CD14-positive monocyte (primary cell): ENCODE measurements around the gene MPP2. TPM values are rescaled to one million over a fixed set of nuclear protein-coding genes. Genes with fewer than 3 reads are reported as not detected.

Experiments used
- DNase-seq, 3 donors: peaks; one replicate each; pipeline ENCODE4 v3.0.0-alpha.2; 2011 to 2022
- H2AFZ ChIP-seq: 2 replicates; pipeline ENCODE4 v1.6.0; 2012; ENCODE audit warnings: mild to moderate bottlenecking, low read depth, low read length, inconsistent platforms; ENCODE audit not compliant: insufficient read depth, poor library complexity, severe bottlenecking
- H3K27ac ChIP-seq, 2 donors: 1 replicate in 1 of 2; 2 replicates in 1 of 2; pipeline ENCODE4 v1.5.1; 2012 to 2013; ENCODE audit warnings: low read length in 2 of 2, control low read depth in 1 of 2, inconsistent platforms in 1 of 2, low read depth in 1 of 2, mild to moderate bottlenecking in 1 of 2
- H3K27me3 ChIP-seq, 2 donors: one replicate each; pipeline versions ENCODE4 v1.6.0 to v1.6.1; 2011 to 2013; ENCODE audit warnings: low read length in 2 of 2; ENCODE audit not compliant: control insufficient read depth in 2 of 2, insufficient read depth in 2 of 2
- H3K36me3 ChIP-seq, 2 donors: replicated peaks in 1 of 2; 1 replicate in 1 of 2; 2 replicates in 1 of 2; pipeline versions ENCODE4 v1.5.1 to v1.6.1; 2012 to 2013; ENCODE audit warnings: low read length in 2 of 2, control low read depth in 1 of 2, inconsistent platforms in 1 of 2, mild to moderate bottlenecking in 1 of 2; ENCODE audit not compliant: insufficient read depth in 2 of 2, control insufficient read depth in 1 of 2
- H3K4me1 ChIP-seq, 2 donors: 1 replicate in 1 of 2; 2 replicates in 1 of 2; pipeline versions ENCODE4 v1.5.1 to v1.6.1; 2012 to 2013; ENCODE audit warnings: low read length in 2 of 2, control low read depth in 1 of 2, inconsistent platforms in 1 of 2, mild to moderate bottlenecking in 1 of 2, moderate library complexity in 1 of 2; ENCODE audit not compliant: insufficient read depth in 2 of 2, control insufficient read depth in 1 of 2
- H3K4me2 ChIP-seq: replicated peaks from 2 replicates; pipeline ENCODE3; 2012; ENCODE audit warnings: low read length, moderate library complexity, mild to moderate bottlenecking; ENCODE audit not compliant: poor library complexity, severe bottlenecking; ENCODE audit errors: extremely low read depth
- H3K4me3 ChIP-seq, 3 experiments: fragments of 200-600 bp in 1 of 3; sonication (generic) in 1 of 3; replicated peaks in 1 of 3; 1 replicate in 2 of 3; 2 replicates in 1 of 3; pipeline ENCODE4 v1.5.1; 2011 to 2013; ENCODE audit warnings: low read length in 3 of 3, mild to moderate bottlenecking in 3 of 3, control low read depth in 2 of 3, low read depth in 2 of 3, inconsistent platforms in 1 of 3, moderate library complexity in 1 of 3
- H3K79me2 ChIP-seq: 2 replicates; pipeline ENCODE4 v1.6.0; 2012; ENCODE audit warnings: mild to moderate bottlenecking, control low read depth, inconsistent platforms, low read length, moderate library complexity; ENCODE audit not compliant: insufficient read depth
- H3K9ac ChIP-seq: 2 replicates; pipeline ENCODE4 v1.6.0; 2017; ENCODE audit warnings: low read length, mild to moderate bottlenecking; ENCODE audit not compliant: insufficient read depth, poor library complexity, severe bottlenecking
- H3K9me3 ChIP-seq, 2 donors: replicated peaks in 1 of 2; 1 replicate in 1 of 2; 2 replicates in 1 of 2; pipeline versions ENCODE4 v1.5.1 to v1.6.1; 2012 to 2013; ENCODE audit warnings: low read length in 2 of 2, control low read depth in 1 of 2; ENCODE audit not compliant: control insufficient read depth in 1 of 2, insufficient read depth in 1 of 2
- H4K20me1 ChIP-seq: 2 replicates; pipeline ENCODE4 v1.6.0; 2012; ENCODE audit warnings: mild to moderate bottlenecking, low read length, control low read depth, moderate library complexity; ENCODE audit not compliant: insufficient read depth
- H3K27ac Mint-ChIP-seq, 7 donors: one replicate each; pipeline ENCODE4 v1.8.0; 2020; ENCODE audit warnings: mild to moderate bottlenecking in 7 of 7, mixed read lengths in 7 of 7, moderate library complexity in 6 of 7, inconsistent platforms in 2 of 7
- H3K27me3 Mint-ChIP-seq, 3 donors: one replicate each; pipeline ENCODE4 v1.8.0; 2021 to 2022; ENCODE audit warnings: low read depth in 3 of 3, mild to moderate bottlenecking in 3 of 3, mixed read lengths in 3 of 3, moderate library complexity in 3 of 3, inconsistent platforms in 1 of 3
- H3K36me3 Mint-ChIP-seq, 2 donors: one replicate each; pipeline ENCODE4 v1.8.0; 2020; ENCODE audit warnings: mixed read lengths in 2 of 2, inconsistent platforms in 1 of 2, mild to moderate bottlenecking in 1 of 2
- H3K4me1 Mint-ChIP-seq: one replicate; pipeline ENCODE4 v1.8.0; 2020; ENCODE audit warnings: mild to moderate bottlenecking, mixed read lengths
- H3K4me3 Mint-ChIP-seq, 2 donors: one replicate each; pipeline ENCODE4 v1.8.0; 2020; ENCODE audit warnings: mild to moderate bottlenecking in 2 of 2, mixed read lengths in 2 of 2, moderate library complexity in 1 of 2
- H3K9me3 Mint-ChIP-seq, 7 donors: one replicate each; pipeline ENCODE4 v1.8.0; 2020 to 2022; ENCODE audit warnings: mixed read lengths in 7 of 7, mild to moderate bottlenecking in 6 of 7, moderate library complexity in 6 of 7, inconsistent platforms in 2 of 7
- WGBS: methylation state at CpG from one replicate; pipeline ENCODE4 v1.1.5; 2013; ENCODE audit warnings: missing lambda C conversion rate; ENCODE audit not compliant: insufficient coverage; 5-methylcytosine and 5-hydroxymethylcytosine counted together
- intact Hi-C, 2 donors: fragments of 100-400 bp; cut with micrococcal nuclease; formaldehyde crosslinking; loops; one replicate each; pipeline versions ENCODE4 v1.15.0 to v1.15.1; 2023
- polyA plus RNA-seq, 3 donors: library from polyadenylated mRNA; depleted of rRNA in 1 of 3; unstranded in 2 of 3; stranded (reverse) in 1 of 3; fragments of 300-500 nt in 2 of 3; fragments of >200 nt in 1 of 3; fragmentation: Illumina TruSeq in 2 of 3; gene quantifications; 1 replicate in 2 of 3; 2 replicates in 1 of 3; pipeline ENCODE4 v1.2.3, GENCODE V29; 2012 to 2021
- TF ChIP-seq, protein P1 (sequence below): fragments of 200-600 bp; IDR thresholded peaks from one replicate; pipeline ENCODE4 v1.8.0; 2022; ENCODE audit warnings: antibody characterized with exemption, mild to moderate bottlenecking

The MPP2 gene
- polyA plus RNA-seq, 3 donors = not detected

GRCh38 chr17:43927060-43927864, 19.9 kb upstream of the MPP2 start:
- no peak overlapping the region for H3K9ac ChIP-seq
- H2AFZ ChIP-seq = no peak overlapping the region
- H3K79me2 ChIP-seq = no peaks in the 10 kb centered on the region
- H3K4me2 ChIP-seq = peak overlapping the region; percentile 30
- WGBS = 6% methylated on average over 26 of the region's 42 CpGs
- DNase-seq = no peak
- H3K36me3 Mint-ChIP-seq = peaks cover 2 to 6% of the 10 kb centered on the region in 2 donors
- H3K4me1 ChIP-seq = peaks cover 7 to 15% of the 10 kb centered on the region in 2 donors
- H4K20me1 ChIP-seq = no peaks in the 10 kb centered on the region
- peak overlapping the region; percentile 57 to 88 for H3K4me3 Mint-ChIP-seq
- peaks cover 14% of the 10 kb centered on the region for H3K4me1 Mint-ChIP-seq
- H3K27ac ChIP-seq = no peak overlapping the region
- no peaks in the 10 kb centered on the region for H3K36me3 ChIP-seq
- H3K27me3 Mint-ChIP-seq = peaks cover 37 to 73% (median 47%) of the 10 kb centered on the region in 3 donors
- no peak overlapping the region for H3K27ac Mint-ChIP-seq
- intact Hi-C loops = no loop called here
- TF ChIP-seq, protein P1, sequence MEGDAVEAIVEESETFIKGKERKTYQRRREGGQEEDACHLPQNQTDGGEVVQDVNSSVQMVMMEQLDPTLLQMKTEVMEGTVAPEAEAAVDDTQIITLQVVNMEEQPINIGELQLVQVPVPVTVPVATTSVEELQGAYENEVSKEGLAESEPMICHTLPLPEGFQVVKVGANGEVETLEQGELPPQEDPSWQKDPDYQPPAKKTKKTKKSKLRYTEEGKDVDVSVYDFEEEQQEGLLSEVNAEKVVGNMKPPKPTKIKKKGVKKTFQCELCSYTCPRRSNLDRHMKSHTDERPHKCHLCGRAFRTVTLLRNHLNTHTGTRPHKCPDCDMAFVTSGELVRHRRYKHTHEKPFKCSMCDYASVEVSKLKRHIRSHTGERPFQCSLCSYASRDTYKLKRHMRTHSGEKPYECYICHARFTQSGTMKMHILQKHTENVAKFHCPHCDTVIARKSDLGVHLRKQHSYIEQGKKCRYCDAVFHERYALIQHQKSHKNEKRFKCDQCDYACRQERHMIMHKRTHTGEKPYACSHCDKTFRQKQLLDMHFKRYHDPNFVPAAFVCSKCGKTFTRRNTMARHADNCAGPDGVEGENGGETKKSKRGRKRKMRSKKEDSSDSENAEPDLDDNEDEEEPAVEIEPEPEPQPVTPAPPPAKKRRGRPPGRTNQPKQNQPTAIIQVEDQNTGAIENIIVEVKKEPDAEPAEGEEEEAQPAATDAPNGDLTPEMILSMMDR = no peak
- H3K9me3 ChIP-seq = peaks cover 0 to 5% of the 10 kb centered on the region in 2 donors
- H3K9me3 Mint-ChIP-seq = peaks cover 0 to 13% (median 5%) of the 10 kb centered on the region in 7 donors
- peaks cover 25 to 50% of the 10 kb centered on the region in 2 donors for H3K27me3 ChIP-seq
- peak overlapping the region in 1 of 3 experiments; percentile 36 for H3K4me3 ChIP-seq

GRCh38 chr17:43924558-43924957, 17.2 kb upstream of the MPP2 start:
- H3K9me3 Mint-ChIP-seq = peaks cover 0 to 15% (median 5%) of the 10 kb centered on the region in 7 donors
- Histone ChIP-seq H3K4me2 (no peak overlapping the region), H3K79me2 (no peaks in the 10 kb centered on the region), H3K9me3 (peaks cover 0 to 5% of the 10 kb centered on the region in 2 donors), H3K27me3 (peaks cover 25 to 47% of the 10 kb centered on the region in 2 donors), H3K27ac (no peak overlapping the region), H2AFZ (no peak overlapping the region), H3K9ac (no peak overlapping the region), H4K20me1 (no peaks in the 10 kb centered on the region), H3K4me1 (peaks cover 7 to 15% of the 10 kb centered on the region in 2 donors), H3K4me3 (no peak overlapping the region), H3K36me3 (no peaks in the 10 kb centered on the region)
- peaks cover 37 to 66% (median 47%) of the 10 kb centered on the region in 3 donors for H3K27me3 Mint-ChIP-seq
- H3K36me3 Mint-ChIP-seq = peaks cover 2 to 6% of the 10 kb centered on the region in 2 donors
- WGBS = 71% methylated on average over 1 of the region's 2 CpGs
- H3K4me3 Mint-ChIP-seq = no peak overlapping the region
- TF ChIP-seq, protein P1 = no peak
- DNase-seq = no peak
- H3K27ac Mint-ChIP-seq = no peak overlapping the region
- peaks cover 14% of the 10 kb centered on the region for H3K4me1 Mint-ChIP-seq
- intact Hi-C loops = no loop called here
